RWPE1 (cell line): ENCODE measurements around the gene CFL1.
A peak's percentile ranks its signal among the peaks of the same experiment; 100 is the strongest.

ENCODE experiments used
- CTCF ChIA-PET: fragments of 350-600 bp; sonication (Branson Sonifier 250); formaldehyde crosslinking; extraction: SDS; loops from one replicate; lab custom pipeline; 2021; lab: Yijun Ruan, JAX
- POLR2A ChIA-PET: fragments of 400-600 bp; formaldehyde crosslinking; extraction: SDS; loops from one replicate; lab custom pipeline; 2020; ENCODE audit warnings: antibody characterized with exemption; ENCODE audit not compliant: low non-redundant PET; lab: Yijun Ruan, JAX
- DNase-seq: peaks from one replicate; pipeline ENCODE4 v3.0.0; 2012; ENCODE audit warnings: low spot score
- H3K27ac ChIP-seq: fragments of 450-650 bp; 2 replicates; pipeline ENCODE4 v1.5.1; 2017
- TF ChIP-seq, protein P1 (sequence below): fragments of 450-650 bp; conservative IDR thresholded peaks from 2 replicates; pipeline ENCODE4 v1.5.1; 2017; ENCODE audit warnings: low read depth, mild to moderate bottlenecking

The CFL1 gene

DNA sequence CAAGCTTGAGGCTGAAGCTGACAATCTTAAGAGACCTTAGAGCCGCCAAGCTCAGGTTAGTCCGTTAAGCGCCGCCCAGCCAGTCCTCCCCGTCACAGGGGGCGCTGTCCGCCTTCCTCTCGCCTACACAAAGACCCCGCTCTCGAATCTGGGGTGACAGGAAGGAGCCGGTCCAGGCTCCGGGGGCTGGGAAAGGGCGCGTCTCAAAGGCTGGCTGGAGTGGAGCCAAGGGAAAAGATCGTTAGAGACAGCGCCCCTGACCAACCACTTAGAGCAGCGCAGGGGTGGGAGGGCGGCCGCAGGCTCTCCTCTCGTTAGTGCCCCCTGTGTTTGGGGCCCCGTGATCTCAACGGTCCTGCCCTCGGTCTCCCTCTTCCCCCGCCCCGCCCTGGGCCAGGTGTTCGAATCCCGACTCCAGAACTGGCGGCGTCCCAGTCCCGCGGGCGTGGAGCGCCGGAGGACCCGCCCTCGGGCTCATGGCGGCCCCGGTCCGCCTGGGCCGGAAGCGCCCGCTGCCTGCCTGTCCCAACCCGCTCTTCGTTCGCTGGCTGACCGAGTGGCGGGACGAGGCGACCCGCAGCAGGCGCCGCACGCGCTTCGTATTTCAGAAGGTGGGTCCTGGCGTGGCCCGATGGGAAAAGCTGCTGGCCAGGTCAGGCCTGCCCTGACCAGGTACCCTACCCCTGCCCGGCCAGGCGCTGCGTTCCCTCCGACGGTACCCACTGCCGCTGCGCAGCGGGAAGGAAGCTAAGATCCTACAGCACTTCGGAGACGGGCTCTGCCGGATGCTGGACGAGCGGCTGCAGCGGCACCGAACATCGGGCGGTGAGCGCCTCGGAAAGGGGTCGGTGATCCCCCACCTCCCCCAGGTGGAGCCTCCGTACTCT is 2.5 kb upstream of the CFL1 start, which contains the start of gene MUS81:
Gene MUS81, plus strand, starts transcription at position 156 of the 887 bp plus-strand sequence. Its CDS starts 321 bp downstream, at position 477.
- POLR2A ChIA-PET, result interaction anchor here (0.8 to 1.8 kb wide), 4 partner anchors 11 to 148 kb away, joined by 3 to 6 read pairs (median 4); partner anchors contain the start of genes CCDC85B and KAT5
- DNase-seq, result peak; percentile 95
- CTCF ChIA-PET, result interaction anchor here (0.5 to 2.6 kb wide), 12 partner anchors 9 to 189 kb away, joined by 3 to 15 read pairs (median 4); partner anchors contain the start of gene KAT5
- TF ChIP-seq, protein P1, sequence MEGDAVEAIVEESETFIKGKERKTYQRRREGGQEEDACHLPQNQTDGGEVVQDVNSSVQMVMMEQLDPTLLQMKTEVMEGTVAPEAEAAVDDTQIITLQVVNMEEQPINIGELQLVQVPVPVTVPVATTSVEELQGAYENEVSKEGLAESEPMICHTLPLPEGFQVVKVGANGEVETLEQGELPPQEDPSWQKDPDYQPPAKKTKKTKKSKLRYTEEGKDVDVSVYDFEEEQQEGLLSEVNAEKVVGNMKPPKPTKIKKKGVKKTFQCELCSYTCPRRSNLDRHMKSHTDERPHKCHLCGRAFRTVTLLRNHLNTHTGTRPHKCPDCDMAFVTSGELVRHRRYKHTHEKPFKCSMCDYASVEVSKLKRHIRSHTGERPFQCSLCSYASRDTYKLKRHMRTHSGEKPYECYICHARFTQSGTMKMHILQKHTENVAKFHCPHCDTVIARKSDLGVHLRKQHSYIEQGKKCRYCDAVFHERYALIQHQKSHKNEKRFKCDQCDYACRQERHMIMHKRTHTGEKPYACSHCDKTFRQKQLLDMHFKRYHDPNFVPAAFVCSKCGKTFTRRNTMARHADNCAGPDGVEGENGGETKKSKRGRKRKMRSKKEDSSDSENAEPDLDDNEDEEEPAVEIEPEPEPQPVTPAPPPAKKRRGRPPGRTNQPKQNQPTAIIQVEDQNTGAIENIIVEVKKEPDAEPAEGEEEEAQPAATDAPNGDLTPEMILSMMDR, result peak; percentile 94
- H3K27ac ChIP-seq, result peak within 1 kb of the TSS; percentile 98

DNA sequence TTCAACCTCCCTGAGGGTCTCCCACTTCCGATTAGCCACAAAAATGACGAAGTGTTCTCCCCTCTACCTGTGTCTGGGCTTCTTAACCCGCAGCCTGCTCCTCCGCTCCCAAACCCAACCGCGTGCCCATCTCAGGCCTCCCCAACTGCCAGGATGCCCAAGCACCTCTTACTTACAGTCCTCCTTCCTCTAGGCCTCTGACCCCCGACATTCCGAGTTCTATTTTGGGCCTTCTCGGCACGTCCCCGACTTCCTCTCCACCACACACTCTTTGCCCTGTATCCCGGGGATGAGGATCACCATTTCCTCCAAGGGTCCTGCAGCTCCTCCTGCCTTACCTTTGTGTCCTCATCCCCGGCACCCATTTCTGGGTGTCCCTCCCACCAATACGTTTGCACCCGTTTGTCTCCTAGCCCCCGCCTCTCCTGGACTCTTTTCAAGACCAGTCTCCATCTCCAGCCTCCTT is 1.9 kb upstream of the CFL1 start:
- DNase-seq, result no peak

GRCh38 chr11:65859095-65859811 is 1.3 kb upstream of the CFL1 start:
- TF ChIP-seq, protein P1, result no peak
- DNase-seq, result peak; percentile 93
- ChIA-PET CTCF (interaction anchor here (0.6 to 2.6 kb wide), 2 partner anchors 11 to 25 kb away, joined by 3 to 15 read pairs; no protein-coding TSS in a partner anchor), POLR2A (interaction anchor here (1.2 to 1.8 kb wide), 3 partner anchors 29 to 147 kb away, joined by 4 to 14 read pairs (median 6); partner anchors contain the start of genes FIBP and KAT5)
- H3K27ac ChIP-seq, result peak overlapping the region; percentile 98

More for the DNA sequence above, 1.9 kb upstream of the CFL1 start:
- CTCF ChIA-PET, result interaction anchor here (0.5 to 2.6 kb wide), 9 partner anchors 8 to 188 kb away, joined by 3 to 15 read pairs (median 3); partner anchors contain the start of gene KAT5
- TF ChIP-seq, protein P1, result no peak
- H3K27ac ChIP-seq, result peak overlapping the region; percentile 98
- POLR2A ChIA-PET, result interaction anchor here (0.8 to 1.8 kb wide), 4 partner anchors 11 to 147 kb away, joined by 3 to 14 read pairs (median 5); partner anchors contain the start of genes CCDC85B, FIBP and KAT5

GRCh38 chr11:65858681-65859087 is 704 bp upstream of the CFL1 start:
- TF ChIP-seq, protein P1, result no peak
- peak overlapping the region; percentile 98 for H3K27ac ChIP-seq
- ChIA-PET POLR2A (interaction anchor here (0.6 to 1.6 kb wide), 4 partner anchors 27 to 64 kb away, joined by 3 to 14 read pairs (median 4); partner anchors contain the start of gene FIBP), CTCF (interaction anchor here (2.6 kb wide), 1 partner anchor 26 kb away, joined by 15 read pairs; no protein-coding TSS in a partner anchor)
- DNase-seq, result no peak

- POLR2A ChIA-PET, result no interaction called here
- no peak for DNase-seq
- peak overlapping the region; percentile 98 for H3K27ac ChIP-seq
- CTCF ChIA-PET, result no interaction called here
- TF ChIP-seq, protein P1, result no peak
Observed at GRCh38 chr11:65857500-65857852, 504 bp downstream of the CFL1 start.
